Measurements from ENCODE around the gene SPINT2. TPM values are rescaled to one million over a fixed set of nuclear protein-coding genes. Genes with fewer than 3 reads are reported as not detected.

Gene SPINT2, protein sequence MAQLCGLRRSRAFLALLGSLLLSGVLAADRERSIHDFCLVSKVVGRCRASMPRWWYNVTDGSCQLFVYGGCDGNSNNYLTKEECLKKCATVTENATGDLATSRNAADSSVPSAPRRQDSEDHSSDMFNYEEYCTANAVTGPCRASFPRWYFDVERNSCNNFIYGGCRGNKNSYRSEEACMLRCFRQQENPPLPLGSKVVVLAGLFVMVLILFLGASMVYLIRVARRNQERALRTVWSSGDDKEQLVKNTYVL
- total RNA-seq = 70.0 and 78.5 TPM in 2 replicates
- 56.7 TPM for total RNA-seq (2013)
- polyA plus RNA-seq = 49.1 and 50.0 TPM in 2 replicates
- polyA minus RNA-seq = 52.5 and 63.9 TPM in 2 replicates

DNA sequence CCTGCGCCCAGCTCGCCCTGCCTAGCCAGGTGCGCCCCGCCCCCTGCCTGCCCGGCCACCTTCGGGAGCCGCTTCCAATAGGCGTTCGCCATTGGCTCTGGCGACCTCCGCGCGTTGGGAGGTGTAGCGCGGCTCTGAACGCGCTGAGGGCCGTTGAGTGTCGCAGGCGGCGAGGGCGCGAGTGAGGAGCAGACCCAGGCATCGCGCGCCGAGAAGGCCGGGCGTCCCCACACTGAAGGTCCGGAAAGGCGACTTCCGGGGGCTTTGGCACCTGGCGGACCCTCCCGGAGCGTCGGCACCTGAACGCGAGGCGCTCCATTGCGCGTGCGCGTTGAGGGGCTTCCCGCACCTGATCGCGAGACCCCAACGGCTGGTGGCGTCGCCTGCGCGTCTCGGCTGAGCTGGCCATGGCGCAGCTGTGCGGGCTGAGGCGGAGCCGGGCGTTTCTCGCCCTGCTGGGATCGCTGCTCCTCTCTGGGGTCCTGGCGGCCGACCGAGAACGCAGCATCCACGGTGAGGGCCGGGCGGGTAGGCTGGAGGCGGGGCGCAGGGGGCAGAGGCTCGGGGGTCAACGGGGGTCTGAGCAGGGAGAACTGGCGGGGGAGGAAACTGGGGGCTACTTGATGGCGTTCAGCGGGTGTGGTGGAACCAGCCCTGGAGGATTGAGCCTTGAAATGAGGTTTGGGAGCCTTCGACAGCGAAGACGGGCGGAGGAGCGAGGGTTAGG, at the start of gene SPINT2:
Gene SPINT2 (plus strand): TSS at position 88 of the 727 bp plus-strand sequence. CDS start 320 bp downstream, at position 408.
- Histone ChIP-seq H3K27ac (ENCODE audit: low read length in 2 of 2) (peak within 1 kb of the TSS; percentile 83 to 98), H2AFZ (ENCODE audit: insufficient read depth, low read depth, low read length, poor library complexity, severe bottlenecking) (peak within 1 kb of the TSS; percentile 84), H3K79me2 (ENCODE audit: control insufficient read depth, insufficient read depth, low read length) (peaks cover 44% of the 10 kb centered on the region), H3K9ac (ENCODE audit: low read length) (peak within 1 kb of the TSS; percentile 84), H3K27me3 (replicated peaks in 1 of 4; ENCODE audit: control extremely low read depth in 1 of 4, control insufficient read depth in 3 of 4, insufficient read depth in 4 of 4, low read length in 3 of 4) (no peaks in the 10 kb centered on the region), H3K4me1 (ENCODE audit: control insufficient read depth in 2 of 2, insufficient read depth in 2 of 2, low read length in 2 of 2) (peaks cover 20 to 26% of the 10 kb centered on the region in 2 donors), H4K20me1 (ENCODE audit: control insufficient read depth, insufficient read depth, low read length, poor library complexity, severe bottlenecking) (no peaks in the 10 kb centered on the region), H3K9me3 (ENCODE audit: control extremely low read depth in 1 of 3, control insufficient read depth in 2 of 3, insufficient read depth in 1 of 3, low read length in 2 of 3) (no peaks in the 10 kb centered on the region), H3K4me3 (ENCODE audit: control extremely low read depth in 1 of 5, extremely low read depth in 1 of 5, insufficient read depth in 1 of 5, low read depth in 2 of 5, low read length in 4 of 5) (peak within 1 kb of the TSS; percentile 19 to 87 (median 70)), H3K36me3 (replicated peaks in 1 of 2; ENCODE audit: control extremely low read depth in 1 of 2, control insufficient read depth in 1 of 2, extremely low read depth in 1 of 2, insufficient read depth in 2 of 2, low read length in 1 of 2) (no peaks in the 10 kb centered on the region), H3K4me2 (replicated peaks; ENCODE audit: low read depth, low read length, poor library complexity, severe bottlenecking) (peak within 1 kb of the TSS; percentile 87)
- CTCF ChIA-PET = interaction anchor here (0.7 to 3.2 kb wide), 9 partner anchors 9 to 362 kb away, joined by 3 to 23 read pairs (median 6); partner anchors contain the start of genes CATSPERG, KCNK6 and PPP1R14A
- Mint-ChIP-seq H3K9me3 (ENCODE audit: insufficient read depth) (no peaks in the 10 kb centered on the region), H3K27me3 (no peaks in the 10 kb centered on the region), H3K27ac (peak within 1 kb of the TSS; percentile 99), H3K4me1 (peaks cover 39% of the 10 kb centered on the region), H3K4me3 (peak within 1 kb of the TSS; percentile 98)
- TF ChIP-seq EZH2 (IDR thresholded peaks at IDR 0.05; ENCODE audit: borderline replicate concordance, insufficient read depth, low read depth, low read length, poor library complexity, severe bottlenecking) = no peak
- TF ChIP-seq, protein P1, sequence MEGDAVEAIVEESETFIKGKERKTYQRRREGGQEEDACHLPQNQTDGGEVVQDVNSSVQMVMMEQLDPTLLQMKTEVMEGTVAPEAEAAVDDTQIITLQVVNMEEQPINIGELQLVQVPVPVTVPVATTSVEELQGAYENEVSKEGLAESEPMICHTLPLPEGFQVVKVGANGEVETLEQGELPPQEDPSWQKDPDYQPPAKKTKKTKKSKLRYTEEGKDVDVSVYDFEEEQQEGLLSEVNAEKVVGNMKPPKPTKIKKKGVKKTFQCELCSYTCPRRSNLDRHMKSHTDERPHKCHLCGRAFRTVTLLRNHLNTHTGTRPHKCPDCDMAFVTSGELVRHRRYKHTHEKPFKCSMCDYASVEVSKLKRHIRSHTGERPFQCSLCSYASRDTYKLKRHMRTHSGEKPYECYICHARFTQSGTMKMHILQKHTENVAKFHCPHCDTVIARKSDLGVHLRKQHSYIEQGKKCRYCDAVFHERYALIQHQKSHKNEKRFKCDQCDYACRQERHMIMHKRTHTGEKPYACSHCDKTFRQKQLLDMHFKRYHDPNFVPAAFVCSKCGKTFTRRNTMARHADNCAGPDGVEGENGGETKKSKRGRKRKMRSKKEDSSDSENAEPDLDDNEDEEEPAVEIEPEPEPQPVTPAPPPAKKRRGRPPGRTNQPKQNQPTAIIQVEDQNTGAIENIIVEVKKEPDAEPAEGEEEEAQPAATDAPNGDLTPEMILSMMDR (IDR thresholded peaks at IDR 0.05) = no peak
- 1% methylated on average over 76 of the region's 78 CpGs for WGBS (ENCODE audit: insufficient coverage)
- DNase-seq = no peak
- intact Hi-C loops (cut with micrococcal nuclease) = loop anchor here (1.0 kb wide), 6 partner anchors 11 to 666 kb away; partner anchors contain the start of genes MRPS12, PSMD8 and SARS2
- peak; percentile 21 for ATAC-seq (ENCODE audit: low read depth)
- POLR2A ChIA-PET = interaction anchor here (0.6 to 2.5 kb wide), 7 partner anchors 9 to 484 kb away, joined by 3 to 13 read pairs (median 7); partner anchors contain the start of genes FAM98C, PPP1R14A and SIPA1L3

Data from B cell (primary cell).